Fibroblast of skin of right biceps (primary cell): ENCODE measurements around the gene RALY.

Experiments
- DNase-seq: peaks from one replicate; pipeline ENCODE4 v3.0.0-alpha.2; 2013

The RALY gene

GRCh38 chr20:34052414-34052813, 58.7 kb downstream of the RALY start:
- no peak for DNase-seq

- no peak for DNase-seq
Measured at GRCh38 chr20:34055290-34055689, 61.6 kb downstream of the RALY start.

GRCh38 chr20:34058831-34059230, 65.1 kb downstream of the RALY start:
- peak; percentile 8 for DNase-seq

GRCh38 chr20:34060970-34061369, 67.3 kb downstream of the RALY start:
- no peak for DNase-seq

GRCh38 chr20:34061695-34062094, 68.0 kb downstream of the RALY start:
- no peak for DNase-seq

- DNase-seq = peak; percentile 40
Measured at GRCh38 chr20:34062570-34063482, 69.1 kb downstream of the RALY start.

GRCh38 chr20:34064286-34064685, 70.6 kb downstream of the RALY start:
- no peak for DNase-seq

- DNase-seq = peak; percentile 51
Measured at GRCh38 chr20:34065260-34065659, 71.5 kb downstream of the RALY start.

GRCh38 chr20:34066476-34067090, 72.9 kb downstream of the RALY start:
- peak; percentile 56 for DNase-seq

- no peak for DNase-seq
Measured at GRCh38 chr20:34068001-34068400, 74.3 kb downstream of the RALY start.

- peak; percentile 75 for DNase-seq
Measured at GRCh38 chr20:34069341-34070078, 75.8 kb downstream of the RALY start.

GRCh38 chr20:34070079-34070439, 76.3 kb downstream of the RALY start:
- DNase-seq = no peak

- DNase-seq = no peak
Measured at GRCh38 chr20:34070859-34071258, 77.1 kb downstream of the RALY start.

GRCh38 chr20:34072076-34072475, 78.4 kb downstream of the RALY start:
- DNase-seq = no peak

- no peak for DNase-seq
Measured at GRCh38 chr20:34072778-34073177, 79.1 kb downstream of the RALY start.

GRCh38 chr20:34074101-34074760, 80.5 kb downstream of the RALY start:
- DNase-seq = peak; percentile 40

- no peak for DNase-seq
Measured at GRCh38 chr20:34075647-34076046, 81.9 kb downstream of the RALY start.

- no peak for DNase-seq
Measured at GRCh38 chr20:34076952-34077351, 83.2 kb downstream of the RALY start.

GRCh38 chr20:34078540-34078939, 84.8 kb downstream of the RALY start:
- DNase-seq = no peak

- no peak for DNase-seq
Measured at GRCh38 chr20:34079818-34080217, 86.1 kb downstream of the RALY start.

- no peak for DNase-seq
Measured at GRCh38 chr20:34082232-34082887, 88.6 kb downstream of the RALY start.

- peak; percentile 71 for DNase-seq
Measured at GRCh38 chr20:34083137-34083536, 89.4 kb downstream of the RALY start.

GRCh38 chr20:34083781-34084180, 90.1 kb downstream of the RALY start:
- DNase-seq = no peak
